Heart right ventricle (tissue), 16 donors: Measurements from ENCODE around the gene AADACL2. TPM values are rescaled to one million over a fixed set of nuclear protein-coding genes. Genes with fewer than 3 reads are reported as not detected.

Source experiments
- ATAC-seq, 8 donors: fragments of 200-7000 bp; cut with Tn5 transposase; one replicate each; pipeline ENCODE4 v1.9.1; 2020; ENCODE audit warnings: mild to moderate bottlenecking in 8 of 8, moderate library complexity in 8 of 8, moderate number of reproducible peaks in 1 of 8
- DNase-seq, 2 donors: peaks; one replicate each; pipeline ENCODE4 v3.0.0-alpha.2; 2020
- H3K27ac ChIP-seq, 10 donors: fragments of 200-600 bp; sonication (generic) in 2 of 10; one replicate each; pipeline versions ENCODE4 v1.5.0 to v1.8.0; 2020 to 2022; ENCODE audit warnings: mild to moderate bottlenecking in 3 of 10
- H3K27me3 ChIP-seq, 7 donors: fragments of 200-600 bp; one replicate each; pipeline ENCODE4 v1.8.0; 2021 to 2022; ENCODE audit warnings: mild to moderate bottlenecking in 2 of 7
- H3K36me3 ChIP-seq, 9 donors: fragments of 200-600 bp; sonication (generic) in 1 of 9; one replicate each; pipeline versions ENCODE4 v1.5.0 to v1.8.0; 2020 to 2022; ENCODE audit warnings: mild to moderate bottlenecking in 2 of 9
- H3K4me1 ChIP-seq, 9 donors: fragments of 200-600 bp; sonication (generic) in 1 of 9; one replicate each; pipeline versions ENCODE4 v1.5.0 to v1.8.0; 2020 to 2022; ENCODE audit warnings: mild to moderate bottlenecking in 4 of 9
- H3K4me3 ChIP-seq, 10 donors: fragments of 200-600 bp; sonication (generic) in 2 of 10; one replicate each; pipeline versions ENCODE4 v1.5.0 to v1.8.0; 2020 to 2022; ENCODE audit warnings: mild to moderate bottlenecking in 7 of 10, moderate library complexity in 2 of 10
- H3K9me3 ChIP-seq, 11 donors: fragments of 200-600 bp in 10 of 11; sonication (generic) in 2 of 11; one replicate each; pipeline versions ENCODE4 v1.5.0 to v1.8.0; 2013 to 2022; ENCODE audit warnings: mild to moderate bottlenecking in 2 of 11, control low read depth in 1 of 11, moderate library complexity in 1 of 11
- CTCF ChIP-seq, 9 donors: fragments of 200-600 bp; sonication (generic) in 2 of 9; IDR thresholded peaks; one replicate each; pipeline versions ENCODE4 v1.5.0 to v1.8.0; 2021 to 2022; ENCODE audit warnings: antibody characterized with exemption in 9 of 9, mild to moderate bottlenecking in 5 of 9, moderate library complexity in 1 of 9
- WGBS, 2 donors: extraction: QIAGEN DNeasy Blood & Tissue Kit; methylation state at CpG; one replicate each; pipeline ENCODE4 v1.1.7; 2013; ENCODE audit warnings: inconsistent platforms in 1 of 2; 5-methylcytosine and 5-hydroxymethylcytosine counted together
- intact Hi-C, 10 donors: fragments of 100-400 bp; cut with DNase I; formaldehyde crosslinking; loops; one replicate each; pipeline versions ENCODE4 v1.11.1 to v1.14.2; 2022
- polyA plus RNA-seq, 2 donors: library from polyadenylated mRNA; stranded (reverse); fragments of 200-250 nt; gene quantifications; one replicate each; pipeline ENCODE4 v1.2.3, GENCODE V29; 2013
- total RNA-seq, 10 donors: library from RNA; stranded (reverse); fragmentation: NEBNext Ultra II Directional in 3 of 10; extraction: Animal tissue kit (Norgen Biotek cat#: 25700) in 3 of 10; gene quantifications; one replicate each; pipeline versions ENCODE4 v1.2.1 to v1.2.4, GENCODE V29; 2021 to 2023
- donor health status: Arrhythmogenic right ventricular cardiomyopathy.
- donor health status: ischemic (EF 13 %, LVEDD 7.1; RV severe dilation, severe dysfunction).
- donor health status: healthy with polysubstance abuse.
- donor health status: DM: no; HTN: yes; CAD: no.
- donor health status: DM: no; HTN: no; CAD: no.
- donor health status: ischemic (EF 25% LVEDD 6.9; RV normal size, moderate dysfunction).
- donor health status: ischemic (EF 25% LVEDD 5.7; RV mildly dilated, moderate dysfunction).
- donor health status: healthy.
- donor health status: DM: yes; HTN: yes; CAD: no.
- donor health status: Ischemic cardiomyopathy.
- donor health status: ischemic (EF 35%, LVEDD 5.7; RV mildly dilated, moderate dysfunction).
- donor health status: nonischemic (EF 11% LVEDD 7.7; RV severe dilation, severe dysfunction).
- donor health status: DM: yes; HTN: yes; CAD: no.
- donor health status: PGD.
- donor health status: ischemic (EF 29% LVEDD 5.4; RV normal size, mild dysfunction).
- donor health status: nonischemic (EF 23%, LVEDD 6.1; RV moderate dilation, normal function).

Gene AADACL2
- total and polyA plus RNA-seq, 12 donors: not detected

GRCh38 chr3:151750181-151750580 is 16.5 kb downstream of the AADACL2 start:
- TF ChIP-seq CTCF (IDR thresholded peaks at IDR 0.05): no peak
- WGBS, 2 donors: 83 to 87% methylated on average over 6 of the region's 6 CpGs
- no peaks in the 10 kb centered on the region for H3K27me3 ChIP-seq
- no peak overlapping the region for H3K27ac ChIP-seq
- H3K9me3 ChIP-seq: peaks cover 0 to 13% (median 7%) of the 10 kb centered on the region in 11 donors
- H3K36me3 ChIP-seq: no peaks in the 10 kb centered on the region
- no peak overlapping the region for H3K4me3 ChIP-seq
- DNase-seq: no peak
- ATAC-seq: no peak
- intact Hi-C loops: no loop called here
- H3K4me1 ChIP-seq: no peaks in the 10 kb centered on the region

GRCh38 chr3:151750678-151751077 is 17.0 kb downstream of the AADACL2 start:
- 81 to 90% methylated on average over 2 of the region's 2 CpGs for WGBS, 2 donors
- peaks cover 0 to 13% (median 7%) of the 10 kb centered on the region in 11 donors for H3K9me3 ChIP-seq
- intact Hi-C loops: no loop called here

GRCh38 chr3:151751161-151751560 is 17.4 kb downstream of the AADACL2 start:
- Histone ChIP-seq H3K4me3 (no peak overlapping the region), H3K9me3 (peaks cover 0 to 13% (median 7%) of the 10 kb centered on the region in 11 donors), H3K4me1 (no peaks in the 10 kb centered on the region), H3K36me3 (no peaks in the 10 kb centered on the region), H3K27ac (no peak overlapping the region), H3K27me3 (no peaks in the 10 kb centered on the region)
- no peak for TF ChIP-seq CTCF (IDR thresholded peaks at IDR 0.05)
- intact Hi-C loops: no loop called here
- ATAC-seq: no peak
- no peak for DNase-seq
- WGBS, 2 donors: 42 to 64% methylated on average over 1 of the region's 1 CpG

More at GRCh38 chr3:151750678-151751077, 17.0 kb downstream of the AADACL2 start:
- H3K4me1 ChIP-seq: no peaks in the 10 kb centered on the region
- H3K36me3 ChIP-seq: no peaks in the 10 kb centered on the region
- TF ChIP-seq CTCF (IDR thresholded peaks at IDR 0.05): no peak
- ATAC-seq (no peak), DNase-seq (no peak)
- H3K27me3 ChIP-seq: no peaks in the 10 kb centered on the region
- H3K4me3 ChIP-seq: no peak overlapping the region
- H3K27ac ChIP-seq: no peak overlapping the region

GRCh38 chr3:151753846-151754245 is 20.1 kb downstream of the AADACL2 start:
- peaks cover 0 to 8% (median 1%) of the 10 kb centered on the region in 11 donors for H3K9me3 ChIP-seq
- no peaks in the 10 kb centered on the region for H3K4me1 ChIP-seq
- intact Hi-C loops: no loop called here
- no peaks in the 10 kb centered on the region for H3K27me3 ChIP-seq
- H3K27ac ChIP-seq: no peak overlapping the region
- no peak overlapping the region for H3K4me3 ChIP-seq
- no peaks in the 10 kb centered on the region for H3K36me3 ChIP-seq
- DNase-seq (no peak), ATAC-seq (no peak)
- WGBS, 2 donors: 81 to 92% methylated on average over 4 of the region's 4 CpGs
- no peak for TF ChIP-seq CTCF (IDR thresholded peaks at IDR 0.05)
